Lower leg skin (tissue), 4 donors: ENCODE results near the gene RAB14. TPM values are rescaled to one million over a fixed set of nuclear protein-coding genes. Genes with fewer than 3 reads are reported as not detected.
"Not testable (repeated sequence)": the region's sequence is repeated elsewhere in the genome, so short reads cannot be mapped to it uniquely, and the experiment has no call there.

Source experiments
- DNase-seq, 2 donors: peaks; one replicate each; pipeline ENCODE4 v3.0.0-alpha.2; 2019; ENCODE audit warnings: low spot score in 2 of 2
- H3K4me3 ChIP-seq: fragments of 200-600 bp; sonication (generic); 2 replicates; pipeline ENCODE4 v1.5.1; 2017; ENCODE audit warnings: mild to moderate bottlenecking, low read depth; ENCODE audit not compliant: poor library complexity, severe bottlenecking
- POLR2A ChIP-seq, 2 donors: fragments of 450-650 bp; IDR thresholded peaks; one replicate each; pipeline ENCODE4 v1.6.1; 2016 to 2017; ENCODE audit warnings: antibody characterized with exemption in 2 of 2, mild to moderate bottlenecking in 1 of 2, moderate library complexity in 1 of 2
- WGBS, 2 donors: methylation state at CpG; one replicate each; pipeline ENCODE4 v1.1.5; 2018; 5-methylcytosine and 5-hydroxymethylcytosine counted together
- intact Hi-C: fragments of 100-400 bp; cut with DNase I; formaldehyde crosslinking; loops from one replicate; pipeline ENCODE4 v1.15.0; 2023; ENCODE audit warnings: low total_unique reads
- total RNA-seq, 4 donors: library from RNA; depleted of rRNA; stranded (reverse); fragments of >200 nt; gene quantifications; one replicate each; pipeline ENCODE4 v1.1.0, GENCODE V29; 2016
- TF ChIP-seq, protein P1 (sequence below), 3 donors: fragments of 450-650 bp; IDR thresholded peaks; one replicate each; pipeline ENCODE4 v1.5.1; 2016; ENCODE audit warnings: antibody characterized with exemption in 3 of 3, mild to moderate bottlenecking in 3 of 3, moderate library complexity in 2 of 3

RAB14 gene
- total RNA-seq, 4 donors from 2014 or later, result 43.9 to 50.8 (median 49.6) TPM

DNA sequence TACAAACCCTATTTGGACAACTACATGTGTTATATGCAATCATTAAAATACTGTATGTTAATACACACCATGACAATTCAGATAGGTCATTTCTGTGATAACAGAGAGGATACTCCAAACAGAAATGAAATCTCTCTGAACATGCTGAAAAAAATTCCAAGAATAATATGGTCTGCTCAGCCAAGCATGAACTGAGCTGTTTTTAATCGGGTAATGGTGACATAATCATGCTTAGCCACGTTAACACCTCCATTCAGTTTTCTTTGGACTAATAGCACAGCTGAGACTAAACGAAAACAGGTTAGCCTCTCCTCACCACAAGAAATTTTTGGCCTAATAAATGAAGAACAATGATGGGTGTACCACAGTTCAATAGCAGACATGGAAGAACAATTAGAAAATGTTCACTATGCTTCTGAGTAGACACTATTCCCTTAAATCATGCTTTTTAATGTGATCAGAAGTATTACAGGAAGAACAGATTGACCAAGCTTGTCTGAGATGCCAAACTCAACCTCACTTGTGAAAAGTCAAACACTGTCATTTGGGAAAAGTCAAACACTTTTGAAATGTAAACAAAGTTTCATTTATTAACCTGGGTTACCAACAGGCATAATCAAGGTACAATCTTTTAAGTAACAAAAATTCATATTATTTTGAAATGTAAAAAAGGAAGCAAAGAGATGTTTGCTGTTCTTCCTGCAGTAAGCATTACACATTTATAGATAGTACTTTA is 19.4 kb downstream of the RAB14 start:
- intact Hi-C loops, result no loop called here
- TF ChIP-seq POLR2A (IDR thresholded peaks at IDR 0.05), result no peak
- TF ChIP-seq, protein P1, sequence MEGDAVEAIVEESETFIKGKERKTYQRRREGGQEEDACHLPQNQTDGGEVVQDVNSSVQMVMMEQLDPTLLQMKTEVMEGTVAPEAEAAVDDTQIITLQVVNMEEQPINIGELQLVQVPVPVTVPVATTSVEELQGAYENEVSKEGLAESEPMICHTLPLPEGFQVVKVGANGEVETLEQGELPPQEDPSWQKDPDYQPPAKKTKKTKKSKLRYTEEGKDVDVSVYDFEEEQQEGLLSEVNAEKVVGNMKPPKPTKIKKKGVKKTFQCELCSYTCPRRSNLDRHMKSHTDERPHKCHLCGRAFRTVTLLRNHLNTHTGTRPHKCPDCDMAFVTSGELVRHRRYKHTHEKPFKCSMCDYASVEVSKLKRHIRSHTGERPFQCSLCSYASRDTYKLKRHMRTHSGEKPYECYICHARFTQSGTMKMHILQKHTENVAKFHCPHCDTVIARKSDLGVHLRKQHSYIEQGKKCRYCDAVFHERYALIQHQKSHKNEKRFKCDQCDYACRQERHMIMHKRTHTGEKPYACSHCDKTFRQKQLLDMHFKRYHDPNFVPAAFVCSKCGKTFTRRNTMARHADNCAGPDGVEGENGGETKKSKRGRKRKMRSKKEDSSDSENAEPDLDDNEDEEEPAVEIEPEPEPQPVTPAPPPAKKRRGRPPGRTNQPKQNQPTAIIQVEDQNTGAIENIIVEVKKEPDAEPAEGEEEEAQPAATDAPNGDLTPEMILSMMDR (IDR thresholded peaks at IDR 0.05), result no peak
- no peak overlapping the region for H3K4me3 ChIP-seq
- 62 to 64% methylated on average over 3 of the region's 3 CpGs for WGBS, 2 donors
- no peak for DNase-seq

DNA sequence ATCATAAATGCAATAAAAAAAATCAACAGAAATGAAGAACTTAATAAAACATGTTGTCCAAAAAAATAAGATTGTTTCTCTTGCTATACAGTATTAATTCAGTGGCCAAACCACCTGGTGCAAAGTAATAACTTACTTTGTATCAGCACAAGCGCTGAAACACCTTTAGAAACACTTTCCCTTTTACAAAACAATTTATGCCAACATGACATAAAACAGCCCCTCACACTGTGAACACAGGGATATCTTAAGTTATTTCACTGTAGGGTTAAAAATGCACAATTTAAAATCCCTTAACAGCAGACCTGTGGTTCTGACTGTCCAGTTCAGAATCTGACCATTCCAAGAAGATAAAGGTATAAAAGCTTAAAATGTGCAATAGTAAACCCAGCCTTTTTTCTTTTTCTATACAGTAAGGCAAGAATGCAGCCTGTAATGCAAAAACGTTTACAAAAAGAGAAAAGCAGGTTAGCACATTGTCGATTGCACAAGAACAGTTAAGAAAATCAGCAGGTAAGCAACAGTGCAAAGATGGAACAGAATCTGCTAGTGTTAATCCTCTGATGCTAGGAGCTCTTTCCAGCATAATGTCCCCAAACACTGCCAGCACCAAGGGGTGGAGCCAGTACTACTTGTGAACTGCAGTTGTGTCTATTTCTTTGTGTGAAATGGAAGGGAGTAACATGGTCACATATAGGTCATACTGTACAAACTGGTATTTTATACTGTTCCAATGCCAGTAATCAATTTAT is 21.6 kb downstream of the RAB14 start:
- intact Hi-C loops, result no loop called here
- WGBS, 2 donors, result 72 to 81% methylated on average over 3 of the region's 3 CpGs
- H3K4me3 ChIP-seq, result no peak overlapping the region
- no peak for DNase-seq
- no peak for TF ChIP-seq POLR2A (IDR thresholded peaks at IDR 0.05)
- TF ChIP-seq, protein P1 (IDR thresholded peaks at IDR 0.05), result no peak

DNA sequence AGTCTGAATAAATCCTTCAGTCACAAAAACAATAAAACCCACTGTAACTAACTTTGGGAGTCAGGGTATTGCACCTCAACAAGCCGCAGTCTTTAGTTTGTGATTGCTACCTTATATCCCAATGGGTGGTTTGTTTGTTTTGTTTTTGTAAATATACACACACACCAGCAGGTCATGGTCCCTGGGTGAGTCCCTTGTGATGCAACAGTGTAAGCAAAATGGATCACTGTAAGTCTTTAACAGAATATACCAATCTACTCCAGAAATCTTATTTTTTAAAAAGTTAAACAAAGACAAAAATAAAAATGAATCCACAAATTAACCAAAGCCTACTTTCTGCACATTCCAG is 22.3 kb downstream of the RAB14 start:
- intact Hi-C loops, H3K4me3 ChIP-seq, DNase-seq: not testable (repeated sequence)
- WGBS, 2 donors, result 90 to 100% methylated on average over 1 of the region's 1 CpG

DNA sequence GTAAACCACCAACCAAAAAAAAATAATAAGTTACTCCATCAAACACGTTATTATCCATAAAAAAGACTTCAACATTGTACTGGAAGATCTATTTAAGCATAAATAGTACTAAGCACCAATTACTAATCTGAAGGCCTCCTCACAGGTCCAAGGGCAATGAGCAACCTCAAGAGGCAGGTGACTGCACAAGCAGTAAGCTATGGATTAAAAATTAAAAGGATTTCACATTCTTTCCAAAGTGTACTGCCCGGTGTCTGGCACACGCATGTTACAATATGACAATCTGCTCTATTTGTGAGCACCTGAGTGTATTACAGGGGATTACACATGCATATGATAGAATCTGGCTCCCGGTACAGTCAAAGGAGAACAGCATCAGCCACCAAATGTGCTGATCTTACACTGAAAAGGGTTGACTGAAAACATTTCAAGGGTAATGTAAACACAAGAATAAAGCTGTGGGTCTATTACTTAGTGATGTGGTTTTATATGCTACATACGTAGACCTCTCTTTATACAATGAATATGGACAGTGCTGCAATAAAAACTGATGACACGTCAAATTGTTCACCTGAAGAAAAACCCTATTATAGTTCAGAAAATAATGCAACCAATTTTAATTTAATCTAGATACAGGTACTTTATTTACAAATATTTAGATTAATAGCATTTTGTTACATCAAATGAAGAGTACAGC is 22.8 kb downstream of the RAB14 start:
- 83 to 88% methylated on average over 6 of the region's 6 CpGs for WGBS, 2 donors
- TF ChIP-seq POLR2A (IDR thresholded peaks at IDR 0.05), result no peak
- TF ChIP-seq, protein P1 (IDR thresholded peaks at IDR 0.05), result no peak
- H3K4me3 ChIP-seq, result no peak overlapping the region
- intact Hi-C loops, result no loop called here
- DNase-seq, result no peak

GRCh38 chr9:121173501-121173900 is 28.2 kb downstream of the RAB14 start:
- no peak overlapping the region for H3K4me3 ChIP-seq
- TF ChIP-seq, protein P1 (IDR thresholded peaks at IDR 0.05), result no peak
- no peak for TF ChIP-seq POLR2A (IDR thresholded peaks at IDR 0.05)
- intact Hi-C loops, result no loop called here
- 94 to 96% methylated on average over 7 of the region's 7 CpGs for WGBS, 2 donors
- no peak for DNase-seq
